NB4 (cell line): ENCODE measurements around the gene RAB38.

Experiments used
- DNase-seq: peaks from one replicate; pipeline ENCODE4 v3.0.0; 2010; ENCODE audit warnings: low read depth
- H3K4me3 ChIP-seq: one replicate; pipeline ENCODE4 v1.5.1; 2011; ENCODE audit warnings: mild to moderate bottlenecking, low read depth, low read length, moderate library complexity
- CTCF ChIP-seq: IDR thresholded peaks from one replicate; pipeline ENCODE4 v1.5.1; 2012; ENCODE audit warnings: low read depth, low read length
- MAX ChIP-seq: IDR thresholded peaks from 2 replicates; pipeline ENCODE4 v1.6.1; 2011; ENCODE audit warnings: low read depth, low read length
- MYC ChIP-seq: IDR thresholded peaks from 2 replicates; pipeline ENCODE4 v1.6.1; 2011; ENCODE audit warnings: low read depth, low read length
- POLR2A ChIP-seq: IDR thresholded peaks from 2 replicates; pipeline ENCODE4 v1.6.1; 2011; ENCODE audit warnings: mild to moderate bottlenecking; ENCODE audit not compliant: insufficient read length; ENCODE audit errors: extremely low read depth

Gene RAB38

GRCh38 chr11:88100151-88100550 lies 75.1 kb downstream of the RAB38 start:
- no peak overlapping the region for H3K4me3 ChIP-seq
- DNase-seq: no peak
- TF ChIP-seq CTCF: no peak
- no peak for TF ChIP-seq MYC
- no peak for TF ChIP-seq MAX
- no peak for TF ChIP-seq POLR2A

GRCh38 chr11:88098289-88098688 lies 77.0 kb downstream of the RAB38 start:
- DNase-seq: no peak
- no peak for TF ChIP-seq POLR2A
- no peak for TF ChIP-seq MYC
- no peak for TF ChIP-seq CTCF
- TF ChIP-seq MAX: no peak
- H3K4me3 ChIP-seq: no peak overlapping the region

- TF ChIP-seq CTCF (no peak), MAX (peak; percentile 15; the same call in 1 of the 2 replicates), MYC (peak; percentile 55), POLR2A (no peak)
Measured at GRCh38 chr11:88089134-88089533, 86.1 kb downstream of the RAB38 start.

GRCh38 chr11:88087337-88087736 lies 87.9 kb downstream of the RAB38 start:
- no peak for TF ChIP-seq POLR2A
- no peak for TF ChIP-seq MAX
- TF ChIP-seq CTCF: no peak
- no peak for TF ChIP-seq MYC
- H3K4me3 ChIP-seq: no peak overlapping the region
- no peak for DNase-seq

More at GRCh38 chr11:88089134-88089533, 86.1 kb downstream of the RAB38 start:
- no peak overlapping the region for H3K4me3 ChIP-seq
- DNase-seq: peak; percentile 68

GRCh38 chr11:88086297-88086696 lies 88.9 kb downstream of the RAB38 start:
- no peak overlapping the region for H3K4me3 ChIP-seq
- TF ChIP-seq POLR2A (no peak), MAX (no peak), MYC (no peak)
- DNase-seq: no peak

- no peak overlapping the region for H3K4me3 ChIP-seq
- TF ChIP-seq CTCF (no peak), POLR2A (no peak), MAX (no peak), MYC (no peak)
- no peak for DNase-seq
Measured at GRCh38 chr11:88070437-88070836, 104.8 kb downstream of the RAB38 start.
